ENCODE measurements around the gene ZCWPW1.
"Not testable (repeated sequence)": the region's sequence is repeated elsewhere in the genome, so short reads cannot be mapped to it uniquely, and the experiment has no call there.

The ZCWPW1 gene

DNA sequence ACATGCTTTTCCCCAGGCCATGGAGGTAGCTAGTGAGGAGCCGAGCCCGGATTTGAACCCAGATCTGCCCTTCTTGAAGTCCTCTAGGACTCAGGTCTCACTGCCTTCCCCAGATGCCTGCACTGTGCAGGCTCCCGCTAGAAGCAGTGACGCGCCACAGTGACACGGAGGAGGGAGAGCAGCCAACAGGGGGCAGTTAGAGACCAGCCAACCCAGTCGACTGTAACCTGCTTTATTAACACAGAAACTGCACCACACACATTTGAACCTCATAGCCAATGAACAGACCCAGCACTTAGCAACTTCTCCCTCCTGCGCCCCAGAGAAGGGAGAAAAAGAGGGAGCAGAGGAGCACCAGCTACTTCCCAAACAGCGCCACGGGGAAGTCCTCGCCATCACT lies 27.8 kb downstream of the ZCWPW1 start:
- no peak for DNase-seq (ENCODE audit: low spot score)

- DNase-seq (ENCODE audit: low spot score) = no peak
Measured at GRCh38 chr7:100400041-100400440, 28.5 kb downstream of the ZCWPW1 start.

DNA sequence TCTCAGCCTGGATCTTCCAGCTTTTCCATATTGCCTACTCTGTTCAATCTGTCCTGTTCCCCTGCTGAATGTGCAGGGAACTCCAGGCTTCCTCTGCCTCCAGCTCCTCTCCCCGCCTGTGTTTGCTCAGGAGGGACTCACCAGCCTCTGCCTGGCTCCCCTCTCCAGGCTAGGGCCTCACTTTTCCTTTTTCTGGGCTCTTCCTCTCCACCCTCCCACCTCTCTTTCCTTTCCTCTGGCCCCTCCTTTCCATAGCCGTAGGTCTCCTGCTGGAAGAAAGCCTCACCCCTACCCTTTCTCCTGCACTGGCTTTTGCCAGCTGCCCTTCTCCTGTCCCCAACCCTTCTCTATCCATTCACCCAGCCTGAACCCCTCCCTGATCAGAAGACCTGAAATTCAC lies 30.3 kb downstream of the ZCWPW1 start:
- DNase-seq (ENCODE audit: low spot score) = no peak

- no peak for DNase-seq (ENCODE audit: low spot score)
Measured at GRCh38 chr7:100397315-100398081, 31.0 kb downstream of the ZCWPW1 start.

- no peak for DNase-seq (ENCODE audit: low spot score)
Measured at GRCh38 chr7:100396421-100396982, 32.0 kb downstream of the ZCWPW1 start.

DNA sequence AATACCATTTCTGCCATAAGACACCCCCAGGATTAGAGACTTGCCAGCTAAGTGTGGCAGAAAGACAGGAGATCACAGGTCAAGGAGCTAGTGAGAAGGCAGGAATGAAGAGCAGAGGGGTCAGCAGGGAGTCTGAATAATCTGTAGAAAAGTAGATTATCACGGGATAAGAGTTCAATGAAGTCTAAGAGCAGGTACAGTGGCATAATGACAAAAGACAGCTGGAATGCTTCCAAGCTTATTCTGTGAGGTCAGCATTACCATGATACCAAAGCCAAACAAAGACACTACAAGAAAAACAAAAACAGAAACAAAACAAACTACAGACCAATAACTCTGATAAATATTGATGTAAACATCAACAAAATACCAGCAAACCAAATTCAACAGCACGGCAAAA lies 34.4 kb downstream of the ZCWPW1 start:
- no peak for DNase-seq (ENCODE audit: low spot score)

GRCh38 chr7:100393233-100393905 lies 35.1 kb downstream of the ZCWPW1 start:
- no peak for DNase-seq (ENCODE audit: low spot score)

DNA sequence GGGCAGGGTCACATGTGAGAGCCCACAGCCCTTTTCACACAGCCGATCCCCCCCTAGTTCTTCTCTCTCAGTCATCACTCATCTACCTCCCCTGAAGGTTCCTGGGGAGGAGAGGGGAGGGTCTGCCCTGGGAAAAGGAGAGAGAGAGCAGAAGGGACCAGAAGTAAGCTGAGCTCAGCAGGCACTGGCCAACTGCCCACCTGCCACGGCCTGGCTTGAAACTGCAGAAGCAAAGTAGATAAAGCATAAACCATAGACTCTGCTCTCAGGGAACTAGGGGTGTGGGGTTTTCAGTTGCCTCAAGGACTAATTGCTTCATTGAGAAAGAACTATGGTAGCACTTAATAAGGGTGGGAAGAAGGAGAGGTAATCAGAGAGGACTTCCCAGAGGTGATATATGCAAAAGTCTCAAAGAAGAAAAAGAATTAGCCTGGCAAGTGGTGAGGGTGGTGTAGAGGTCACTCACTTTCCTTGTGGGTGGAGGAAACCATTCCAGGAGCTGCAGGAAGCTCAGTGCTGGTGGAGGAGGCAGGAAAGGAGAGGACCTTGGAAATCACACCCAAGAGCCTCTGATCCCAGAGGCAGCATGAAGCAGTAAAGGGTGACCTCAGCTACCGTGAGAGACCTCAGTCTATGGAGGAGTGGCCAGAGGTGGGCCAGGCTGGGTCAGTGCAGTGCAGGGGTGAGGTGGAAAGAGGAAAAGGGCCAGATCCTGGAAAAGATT lies 38.1 kb downstream of the ZCWPW1 start:
- no peak for DNase-seq (ENCODE audit: low spot score)

DNA sequence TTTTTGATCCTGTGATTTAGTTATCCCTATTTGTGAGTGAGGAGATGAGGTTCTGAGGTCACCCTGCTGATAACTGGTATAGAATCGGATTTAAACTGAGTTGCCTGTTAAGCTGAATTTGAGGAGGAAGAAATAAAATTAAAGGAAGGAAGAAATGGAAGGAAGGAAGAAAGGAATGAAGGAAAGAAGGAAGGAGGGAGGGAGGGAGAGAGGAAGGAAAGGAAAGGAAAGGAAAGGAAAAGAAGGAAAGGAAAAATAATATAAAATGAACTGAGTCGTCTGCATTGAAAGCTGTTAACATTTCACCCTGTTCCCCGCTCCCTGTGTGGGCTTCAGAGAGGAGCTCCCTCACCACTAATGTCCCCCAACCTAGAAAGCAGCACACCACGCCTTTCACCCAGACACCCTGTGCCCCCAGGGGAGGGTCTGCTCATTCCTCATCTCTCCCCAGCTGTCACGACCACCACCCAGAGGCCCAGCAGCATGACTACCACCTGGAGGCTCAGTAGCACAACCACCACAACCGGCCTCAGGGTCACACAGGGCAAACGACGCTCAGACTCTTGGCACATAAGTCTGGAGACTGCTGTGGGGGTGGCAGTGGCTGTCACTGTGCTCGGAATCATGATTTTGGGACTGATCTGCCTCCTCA lies 38.9 kb downstream of the ZCWPW1 start:
- DNase-seq (ENCODE audit: low spot score) = no peak

GRCh38 chr7:100387695-100388094 lies 40.8 kb downstream of the ZCWPW1 start:
- no peak for DNase-seq (ENCODE audit: low spot score)

DNA sequence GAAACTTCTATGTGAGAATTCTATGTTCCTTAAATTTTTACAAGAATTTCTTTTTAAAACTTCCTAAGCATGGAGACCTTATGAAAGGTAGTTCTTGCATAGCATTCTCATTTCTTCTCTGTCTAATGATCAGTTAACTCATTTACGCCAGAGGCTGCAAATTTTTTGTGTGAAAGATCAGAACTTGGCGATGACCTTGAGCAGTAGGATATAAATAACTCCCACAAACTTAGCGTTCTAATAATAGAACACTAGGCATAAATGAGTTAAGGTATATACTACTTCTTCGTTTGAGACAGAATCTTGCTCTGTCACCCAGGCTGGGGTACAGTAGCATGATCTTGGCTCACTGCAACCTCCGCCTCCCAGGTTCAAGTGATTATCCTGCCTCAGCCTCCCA lies 41.6 kb downstream of the ZCWPW1 start:
- no peak for DNase-seq (ENCODE audit: low spot score)

DNA sequence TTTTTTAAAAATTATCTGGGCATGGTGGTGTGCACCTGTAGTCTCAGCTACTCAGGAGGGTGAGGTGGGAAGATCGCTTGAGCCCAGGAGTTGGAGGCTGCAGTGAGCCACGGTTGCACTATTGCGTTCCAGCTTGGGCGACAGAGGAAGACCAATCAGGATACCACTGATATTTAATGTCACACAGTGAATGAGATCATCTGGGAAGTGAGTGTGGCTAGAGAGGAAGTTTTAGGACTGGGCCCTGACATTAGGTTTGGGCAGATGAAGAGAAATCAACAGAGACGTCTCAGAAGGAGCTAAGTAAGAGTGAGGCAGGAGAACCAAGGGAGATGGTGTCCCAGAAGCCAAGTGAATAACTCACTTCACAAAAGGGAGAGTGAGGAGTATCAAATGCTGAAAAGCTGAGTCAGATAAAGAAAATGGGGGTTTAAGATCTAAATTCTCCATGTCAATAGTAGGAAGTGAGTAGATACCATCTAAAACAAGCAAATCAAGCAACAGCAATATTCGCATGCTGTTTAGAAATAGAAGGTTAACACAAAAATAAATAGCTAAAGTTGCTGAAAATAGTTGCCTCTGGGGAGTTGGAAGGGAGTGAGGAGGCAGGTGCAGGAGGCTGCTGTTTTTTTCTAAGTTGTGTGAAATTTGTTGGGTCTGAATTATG lies 43.7 kb downstream of the ZCWPW1 start:
- no peak for DNase-seq (ENCODE audit: low spot score)

- not testable (repeated sequence) for DNase-seq (ENCODE audit: low spot score)
Measured at GRCh38 chr7:100382234-100382853, 46.2 kb downstream of the ZCWPW1 start.

GRCh38 chr7:100381531-100382233 lies 46.8 kb downstream of the ZCWPW1 start:
- not testable (repeated sequence) for DNase-seq (ENCODE audit: low spot score)

DNA sequence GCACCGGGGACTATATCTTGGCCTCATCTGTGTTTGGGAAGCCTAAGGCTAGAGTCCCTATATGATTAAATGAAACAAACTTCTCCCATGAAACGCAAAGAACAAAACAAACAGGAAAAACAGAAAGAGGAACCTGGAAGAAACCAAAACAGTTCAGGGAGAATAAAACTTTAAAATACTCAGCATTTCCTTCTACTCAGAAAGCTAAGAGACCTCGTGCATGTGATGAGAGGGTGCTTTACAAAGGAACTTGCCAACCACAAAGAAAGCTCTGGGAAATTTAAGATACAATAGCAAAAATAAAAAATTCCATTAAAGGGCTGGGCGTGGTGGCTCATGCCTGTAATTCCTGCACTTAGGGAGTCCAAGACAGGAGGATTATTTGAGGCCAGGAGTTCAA lies 48.3 kb downstream of the ZCWPW1 start:
- no peak for DNase-seq (ENCODE audit: low spot score)

DNA sequence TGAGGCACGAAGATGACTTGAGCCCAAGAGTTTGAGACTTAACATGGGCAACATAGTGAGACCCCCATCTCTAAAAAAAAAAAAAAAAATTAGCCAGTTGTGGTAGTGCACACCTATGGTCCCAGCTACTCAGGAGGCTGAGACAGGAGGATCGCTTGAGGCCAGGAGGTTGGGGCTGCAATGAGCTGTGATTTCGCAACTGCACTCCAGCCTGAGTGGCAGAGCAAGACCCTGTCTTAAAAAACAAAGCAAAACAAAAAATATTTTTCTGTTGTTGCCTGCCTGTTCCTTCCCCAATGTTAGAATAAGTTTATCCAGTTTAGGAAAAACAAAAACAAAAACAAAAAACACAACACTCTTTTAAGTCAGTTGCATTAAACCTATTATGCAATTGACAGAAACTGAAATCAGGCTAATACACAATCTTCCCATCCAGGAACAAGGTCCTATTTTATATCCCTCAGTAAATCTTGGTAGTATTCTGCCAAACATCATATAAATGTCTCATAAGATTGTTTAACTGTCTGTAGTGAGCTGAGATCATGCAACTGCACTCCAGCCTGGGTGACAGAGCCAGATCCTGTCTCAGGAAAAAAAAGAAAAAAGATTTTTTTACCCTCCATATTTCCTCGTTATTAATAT lies 50.3 kb downstream of the ZCWPW1 start:
- no peak for DNase-seq (ENCODE audit: low spot score)

GRCh38 chr7:100376066-100376465 lies 52.4 kb downstream of the ZCWPW1 start:
- DNase-seq (ENCODE audit: low spot score) = no peak

- DNase-seq (ENCODE audit: low spot score) = no peak
Measured at GRCh38 chr7:100374601-100375000, 53.9 kb downstream of the ZCWPW1 start.

DNA sequence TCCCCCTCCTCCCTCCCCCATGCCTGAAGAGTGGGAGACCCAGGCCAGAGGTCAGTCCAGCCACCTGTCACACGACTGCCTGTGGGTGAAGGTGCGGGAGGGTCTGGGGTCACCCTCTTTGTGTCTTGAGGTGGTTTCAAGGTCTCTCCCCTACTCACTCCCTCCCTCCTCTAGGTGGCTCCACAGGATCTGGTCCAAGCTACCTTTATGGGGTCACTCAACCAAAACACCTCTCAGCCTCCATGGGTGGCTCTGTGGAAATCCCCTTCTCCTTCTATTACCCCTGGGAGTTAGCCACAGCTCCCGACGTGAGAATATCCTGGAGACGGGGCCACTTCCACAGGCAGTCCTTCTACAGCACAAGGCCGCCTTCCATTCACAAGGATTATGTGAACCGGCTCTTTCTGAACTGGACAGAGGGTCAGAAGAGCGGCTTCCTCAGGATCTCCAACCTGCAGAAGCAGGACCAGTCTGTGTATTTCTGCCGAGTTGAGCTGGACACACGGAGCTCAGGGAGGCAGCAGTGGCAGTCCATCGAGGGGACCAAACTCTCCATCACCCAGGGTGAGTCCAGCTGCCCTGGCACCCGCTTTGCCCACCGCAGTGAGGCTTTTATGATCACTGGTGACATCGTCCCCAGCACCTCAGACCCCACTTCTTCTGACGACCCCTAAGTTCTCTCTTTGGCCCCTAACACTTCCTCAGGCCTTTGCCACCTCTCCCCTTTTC lies 54.5 kb downstream of the ZCWPW1 start:
- DNase-seq (ENCODE audit: low spot score) = not testable (repeated sequence)
